MM.1S (cell line): ENCODE results near the gene UNC13B.
"Not testable (repeated sequence)": the region's sequence is repeated elsewhere in the genome, so short reads cannot be mapped to it uniquely, and the experiment has no call there.

Experiments used
- EZH2phosphoT487 ChIP-seq: fragments of 300-600 bp; sonication (generic); IDR thresholded peaks from 2 replicates; pipeline ENCODE4 v1.6.1; 2018; ENCODE audit warnings: antibody characterized with exemption, low read length
- TF ChIP-seq, protein P1 (sequence below): fragments of 300-600 bp; sonication (generic); IDR thresholded peaks from 2 replicates; pipeline ENCODE4 v1.5.1; 2016; ENCODE audit warnings: antibody characterized with exemption, low read length, mixed read lengths

DNA sequence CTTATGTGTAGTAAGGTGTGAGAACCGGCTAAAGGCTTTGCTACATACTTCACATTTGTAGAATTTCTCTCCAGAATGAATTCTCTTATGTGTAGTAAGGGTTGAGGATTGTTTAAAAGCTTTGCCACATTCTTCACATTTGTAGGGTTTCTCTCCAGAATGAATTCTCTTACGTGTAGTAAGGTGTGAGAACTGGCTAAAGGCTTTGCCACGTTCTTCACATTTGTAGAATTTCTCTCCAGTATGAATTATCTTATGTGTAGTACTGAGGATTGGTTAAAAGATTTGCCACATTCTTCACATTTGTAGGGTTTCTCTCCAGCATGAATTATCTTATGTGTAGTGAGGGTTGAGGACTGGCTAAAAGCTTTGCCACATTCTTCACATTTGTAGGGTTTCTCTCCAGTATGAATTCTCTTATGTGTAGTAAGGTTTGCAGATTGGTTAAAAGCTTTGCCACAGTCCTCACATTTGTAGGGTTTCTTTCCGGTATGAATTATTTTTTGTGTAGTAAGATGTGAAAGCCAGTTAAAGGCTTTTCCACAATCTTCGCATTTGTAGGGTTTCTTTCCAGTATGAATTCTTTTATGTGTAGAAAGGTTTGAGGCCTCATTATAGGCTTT, 13.8 kb upstream of the UNC13B start:
- TF ChIP-seq, protein P1, sequence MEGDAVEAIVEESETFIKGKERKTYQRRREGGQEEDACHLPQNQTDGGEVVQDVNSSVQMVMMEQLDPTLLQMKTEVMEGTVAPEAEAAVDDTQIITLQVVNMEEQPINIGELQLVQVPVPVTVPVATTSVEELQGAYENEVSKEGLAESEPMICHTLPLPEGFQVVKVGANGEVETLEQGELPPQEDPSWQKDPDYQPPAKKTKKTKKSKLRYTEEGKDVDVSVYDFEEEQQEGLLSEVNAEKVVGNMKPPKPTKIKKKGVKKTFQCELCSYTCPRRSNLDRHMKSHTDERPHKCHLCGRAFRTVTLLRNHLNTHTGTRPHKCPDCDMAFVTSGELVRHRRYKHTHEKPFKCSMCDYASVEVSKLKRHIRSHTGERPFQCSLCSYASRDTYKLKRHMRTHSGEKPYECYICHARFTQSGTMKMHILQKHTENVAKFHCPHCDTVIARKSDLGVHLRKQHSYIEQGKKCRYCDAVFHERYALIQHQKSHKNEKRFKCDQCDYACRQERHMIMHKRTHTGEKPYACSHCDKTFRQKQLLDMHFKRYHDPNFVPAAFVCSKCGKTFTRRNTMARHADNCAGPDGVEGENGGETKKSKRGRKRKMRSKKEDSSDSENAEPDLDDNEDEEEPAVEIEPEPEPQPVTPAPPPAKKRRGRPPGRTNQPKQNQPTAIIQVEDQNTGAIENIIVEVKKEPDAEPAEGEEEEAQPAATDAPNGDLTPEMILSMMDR, result not testable (repeated sequence)
- TF ChIP-seq EZH2phosphoT487, result not testable (repeated sequence)
